GM23248 (cell line): ENCODE data around the gene EFCAB10.

Experiments used
- EZH2 ChIP-seq: fragments of 200-600 bp; sonication (generic); IDR thresholded peaks from 2 replicates; pipeline ENCODE4 v1.6.1; 2018; ENCODE audit warnings: antibody characterized with exemption, mild to moderate bottlenecking; ENCODE audit not compliant: insufficient read depth, poor library complexity, severe bottlenecking
- EZH2phosphoT487 ChIP-seq: fragments of 200-600 bp; sonication (generic); IDR thresholded peaks from 2 replicates; pipeline ENCODE4 v1.6.1; 2018; ENCODE audit warnings: antibody characterized with exemption, moderate library complexity, mild to moderate bottlenecking, low read depth; ENCODE audit not compliant: insufficient read depth

DNA sequence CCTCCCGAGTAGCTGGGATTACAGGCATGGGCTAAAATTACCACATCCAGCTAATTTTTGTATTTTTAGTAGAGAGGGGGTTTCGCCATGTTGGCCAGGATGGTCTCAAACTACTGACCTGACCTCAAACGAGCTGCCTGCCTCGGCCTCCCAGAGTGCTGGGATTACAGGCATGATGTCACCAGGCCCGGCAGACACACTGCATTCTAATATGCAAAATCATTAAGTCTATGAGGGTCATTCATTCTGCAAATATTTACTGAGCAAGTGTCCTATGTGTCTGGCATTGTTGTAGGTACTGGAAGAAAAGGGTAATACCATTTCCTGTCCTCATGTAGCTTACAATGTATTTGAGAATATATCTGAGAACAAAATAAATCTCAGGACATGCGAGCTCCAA lies 61.9 kb downstream of the EFCAB10 start:
- TF ChIP-seq EZH2 (no peak), EZH2phosphoT487 (no peak)
